Psoas muscle (tissue), 8 donors: ENCODE data around the gene TBC1D22A. TPM values are rescaled to one million over a fixed set of nuclear protein-coding genes. Genes with fewer than 3 reads are reported as not detected.

Source experiments
- ATAC-seq, 4 donors: fragments of 200-7000 bp; cut with Tn5 transposase; one replicate each; pipeline ENCODE4 v1.9.1; 2020; ENCODE audit warnings: moderate library complexity in 3 of 4, mild to moderate bottlenecking in 2 of 4
- DNase-seq, 2 donors: peaks; one replicate each; pipeline ENCODE4 v3.0.0-alpha.2; 2020
- H3K27ac ChIP-seq: fragments of 200-600 bp; one replicate; pipeline ENCODE4 v1.8.0; 2022
- H3K27me3 ChIP-seq, 3 donors: fragments of 200-600 bp in 1 of 3; one replicate each; pipeline versions ENCODE4 v1.6.1 to v1.8.0; 2013 to 2022; ENCODE audit warnings: low read length in 2 of 3, mild to moderate bottlenecking in 2 of 3, moderate library complexity in 1 of 3; ENCODE audit not compliant: insufficient read depth in 3 of 3
- H3K36me3 ChIP-seq, 2 donors: fragments of 200-600 bp in 1 of 2; one replicate each; pipeline versions ENCODE4 v1.6.1 to v1.8.0; 2013 to 2022; ENCODE audit warnings: low read depth in 1 of 2, mild to moderate bottlenecking in 1 of 2, moderate library complexity in 1 of 2; ENCODE audit not compliant: insufficient read depth in 1 of 2
- H3K4me1 ChIP-seq: fragments of 200-600 bp; one replicate; pipeline ENCODE4 v1.8.0; 2022
- H3K4me3 ChIP-seq: fragments of 200-600 bp; one replicate; pipeline ENCODE4 v1.8.0; 2022; ENCODE audit warnings: mild to moderate bottlenecking
- H3K9me3 ChIP-seq: fragments of 200-600 bp; one replicate; pipeline ENCODE4 v1.8.0; 2022
- WGBS, 3 donors: extraction: QIAGEN DNeasy Blood & Tissue Kit; methylation state at CpG; one replicate each; pipeline versions ENCODE4 v1.1.6 to v1.1.7; 2013; 5-methylcytosine and 5-hydroxymethylcytosine counted together
- intact Hi-C, 2 donors: fragments of 100-400 bp; cut with DNase I; formaldehyde crosslinking; loops; one replicate each; pipeline versions ENCODE4 v1.11.0 to v1.14.2; 2022
- polyA plus RNA-seq, 3 donors: library from polyadenylated mRNA; stranded (reverse); fragments of 200-250 nt; gene quantifications; one replicate each; pipeline ENCODE4 v1.2.3, GENCODE V29; 2013
- total RNA-seq, 4 donors: library from RNA; stranded (reverse); fragmentation: NEBNext Ultra II Directional in 2 of 4; extraction: Animal tissue kit (Norgen Biotek cat#: 25700) in 2 of 4; gene quantifications; one replicate each; pipeline versions ENCODE4 v1.2.1 to v1.2.4, GENCODE V29; 2021 to 2023
- TF ChIP-seq, protein P1 (sequence below): fragments of 200-600 bp; IDR thresholded peaks from one replicate; pipeline ENCODE4 v1.8.0; 2022; ENCODE audit warnings: antibody characterized with exemption
- donor health status: healthy with polysubstance abuse.
- donor health status: DM: no; HTN: no; CAD: no; lungs with moderate emphysema.
- donor health status: Bipolar disorder and iron deficiency.
- donor health status: healthy.
- donor health status: DM: yes; HTN: yes; CAD: no.
- donor health status: DM: no; HTN: no; CAD: no.
- donor health status: DM: no; HTN: no; CAD: no.
- donor health status: DM: yes; HTN: yes; CAD: no.

TBC1D22A gene
- total and polyA plus RNA-seq, 7 donors = 11.7 to 25.0 (median 18.9) TPM

DNA sequence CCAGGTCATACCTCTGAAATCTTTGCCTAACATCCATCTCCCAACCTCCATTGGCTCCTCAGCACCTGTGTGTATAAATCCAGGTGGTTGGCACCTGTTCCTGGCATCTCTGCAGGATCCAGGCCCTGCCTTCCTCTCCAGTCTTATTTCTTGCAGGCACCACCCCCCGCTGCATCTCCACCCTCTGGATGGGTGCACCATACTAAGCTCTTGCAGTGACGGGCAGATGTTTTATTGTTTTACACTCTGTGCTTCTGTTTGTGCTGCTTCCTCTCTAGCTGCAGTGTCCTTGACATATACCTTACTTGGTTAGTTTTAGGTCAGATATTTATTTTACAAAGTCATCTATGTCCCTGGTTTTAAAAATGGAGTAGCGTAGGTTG, 102.6 kb downstream of the TBC1D22A start:
- TF ChIP-seq, protein P1, sequence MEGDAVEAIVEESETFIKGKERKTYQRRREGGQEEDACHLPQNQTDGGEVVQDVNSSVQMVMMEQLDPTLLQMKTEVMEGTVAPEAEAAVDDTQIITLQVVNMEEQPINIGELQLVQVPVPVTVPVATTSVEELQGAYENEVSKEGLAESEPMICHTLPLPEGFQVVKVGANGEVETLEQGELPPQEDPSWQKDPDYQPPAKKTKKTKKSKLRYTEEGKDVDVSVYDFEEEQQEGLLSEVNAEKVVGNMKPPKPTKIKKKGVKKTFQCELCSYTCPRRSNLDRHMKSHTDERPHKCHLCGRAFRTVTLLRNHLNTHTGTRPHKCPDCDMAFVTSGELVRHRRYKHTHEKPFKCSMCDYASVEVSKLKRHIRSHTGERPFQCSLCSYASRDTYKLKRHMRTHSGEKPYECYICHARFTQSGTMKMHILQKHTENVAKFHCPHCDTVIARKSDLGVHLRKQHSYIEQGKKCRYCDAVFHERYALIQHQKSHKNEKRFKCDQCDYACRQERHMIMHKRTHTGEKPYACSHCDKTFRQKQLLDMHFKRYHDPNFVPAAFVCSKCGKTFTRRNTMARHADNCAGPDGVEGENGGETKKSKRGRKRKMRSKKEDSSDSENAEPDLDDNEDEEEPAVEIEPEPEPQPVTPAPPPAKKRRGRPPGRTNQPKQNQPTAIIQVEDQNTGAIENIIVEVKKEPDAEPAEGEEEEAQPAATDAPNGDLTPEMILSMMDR = no peak
- no peak for DNase-seq
- H3K4me3 ChIP-seq = no peak overlapping the region
- WGBS, 3 donors = 95 to 98% (median 98%) methylated on average over 3 of the region's 3 CpGs
- H3K9me3 ChIP-seq = no peaks in the 10 kb centered on the region
- no peak overlapping the region for H3K27ac ChIP-seq
- no peak for ATAC-seq
- intact Hi-C loops = no loop called here
- H3K36me3 ChIP-seq = no peaks in the 10 kb centered on the region
- H3K4me1 ChIP-seq = no peaks in the 10 kb centered on the region
- H3K27me3 ChIP-seq = no peaks in the 10 kb centered on the region

DNA sequence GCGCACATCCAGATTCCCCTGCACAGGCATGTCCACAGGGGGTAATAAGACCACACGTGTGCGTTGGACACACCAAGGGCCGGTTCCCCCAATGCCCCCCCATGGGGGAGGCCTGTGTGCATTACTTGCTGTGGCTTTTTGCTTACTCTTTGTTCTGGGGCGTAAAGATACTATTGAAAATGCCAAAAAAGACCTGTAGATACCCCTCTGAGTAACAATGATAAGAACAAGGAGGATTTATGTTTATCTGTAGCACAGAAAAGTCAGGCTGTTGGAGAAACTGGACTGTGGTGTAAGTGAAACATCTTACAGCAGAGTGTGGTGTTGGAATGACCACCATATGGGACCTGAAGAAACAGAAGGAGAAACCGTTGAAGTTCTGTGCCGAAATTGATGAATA, 103.2 kb downstream of the TBC1D22A start:
- 96 to 97% (median 97%) methylated on average over 7 of the region's 7 CpGs for WGBS, 3 donors
- H3K9me3 ChIP-seq = peaks cover 6% of the 10 kb centered on the region
- no peaks in the 10 kb centered on the region for H3K27me3 ChIP-seq
- no peak overlapping the region for H3K27ac ChIP-seq
- intact Hi-C loops = no loop called here
- TF ChIP-seq, protein P1 = no peak
- H3K36me3 ChIP-seq = no peaks in the 10 kb centered on the region
- no peaks in the 10 kb centered on the region for H3K4me1 ChIP-seq
- H3K4me3 ChIP-seq = no peak overlapping the region
- DNase-seq = no peak
- ATAC-seq = no peak

DNA sequence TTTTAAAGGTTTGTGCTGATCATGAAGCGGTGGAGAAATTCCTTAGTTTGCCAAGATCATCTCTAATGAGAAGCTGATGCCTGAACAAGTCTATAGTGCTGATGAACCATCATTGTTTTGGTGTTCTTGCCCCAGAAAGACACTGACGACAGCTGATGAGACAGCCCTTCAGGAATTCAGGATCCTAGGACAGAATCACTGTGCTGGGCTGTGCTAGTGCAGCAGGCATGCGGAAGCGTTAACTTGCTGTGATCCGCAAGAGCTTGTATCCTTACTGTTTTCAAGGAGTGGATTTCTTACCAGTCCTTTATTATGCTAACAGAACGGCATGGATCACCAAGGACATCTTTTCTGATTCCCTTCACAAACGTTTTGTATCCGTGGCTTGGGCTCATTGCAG, 104.1 kb downstream of the TBC1D22A start:
- ATAC-seq = no peak
- TF ChIP-seq, protein P1 = no peak
- H3K4me1 ChIP-seq = no peaks in the 10 kb centered on the region
- H3K4me3 ChIP-seq = no peak overlapping the region
- no peak overlapping the region for H3K27ac ChIP-seq
- no peaks in the 10 kb centered on the region for H3K36me3 ChIP-seq
- WGBS, 3 donors = 55 to 69% (median 63%) methylated on average over 8 of the region's 8 CpGs
- DNase-seq = no peak
- H3K27me3 ChIP-seq = no peaks in the 10 kb centered on the region
- intact Hi-C loops = no loop called here
- peaks cover 14% of the 10 kb centered on the region for H3K9me3 ChIP-seq

DNA sequence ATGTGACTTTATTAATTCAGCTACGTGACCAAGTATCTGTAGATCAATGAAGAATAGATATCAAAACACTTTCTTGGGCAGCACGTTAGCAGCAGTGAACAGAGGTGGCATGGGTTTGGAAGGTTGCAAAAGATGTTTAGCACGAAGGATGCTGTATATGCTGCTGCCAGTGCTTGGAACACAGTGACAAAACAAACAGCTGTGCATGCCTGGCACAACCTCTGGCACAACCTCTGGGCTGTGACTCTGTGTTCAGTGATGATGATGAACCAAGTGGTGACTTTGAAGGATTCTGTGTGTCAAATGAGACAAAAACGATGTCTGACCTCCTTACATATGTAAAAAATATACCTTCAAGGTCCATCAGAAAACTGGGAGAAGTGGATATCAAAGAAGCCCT, 104.7 kb downstream of the TBC1D22A start:
- Histone ChIP-seq H3K4me1 (no peaks in the 10 kb centered on the region), H3K27ac (no peak overlapping the region), H3K36me3 (no peaks in the 10 kb centered on the region), H3K9me3 (peaks cover 20% of the 10 kb centered on the region), H3K27me3 (no peaks in the 10 kb centered on the region), H3K4me3 (no peak overlapping the region)
- DNase-seq = no peak
- 48 to 61% (median 50%) methylated on average over 4 of the region's 4 CpGs for WGBS, 3 donors
- ATAC-seq = no peak
- TF ChIP-seq, protein P1 = no peak
- intact Hi-C loops = no loop called here

DNA sequence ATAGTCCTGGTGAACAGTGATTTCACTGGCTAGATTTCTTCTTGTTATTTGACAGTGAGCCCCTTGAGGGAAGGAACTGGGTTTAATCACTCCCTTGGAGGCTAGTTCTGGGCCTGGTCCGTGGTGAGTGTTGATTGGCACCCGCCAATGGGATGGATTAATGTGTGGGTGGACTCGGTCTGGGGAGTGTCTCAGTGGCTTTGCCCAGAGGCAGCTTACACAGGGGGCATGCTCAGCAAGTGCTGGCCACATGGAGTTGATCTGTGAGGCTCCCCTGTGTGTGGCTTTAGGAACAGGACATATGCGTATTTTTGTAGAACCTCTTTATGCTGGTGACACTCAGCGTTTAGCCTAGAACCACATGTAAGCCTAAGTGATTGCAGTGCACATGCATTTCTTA, 106.9 kb downstream of the TBC1D22A start:
- no peaks in the 10 kb centered on the region for H3K4me1 ChIP-seq
- peaks cover 27% of the 10 kb centered on the region for H3K9me3 ChIP-seq
- H3K27me3 ChIP-seq = no peaks in the 10 kb centered on the region
- DNase-seq (no peak), ATAC-seq (no peak)
- H3K4me3 ChIP-seq = no peak overlapping the region
- TF ChIP-seq, protein P1 = no peak
- intact Hi-C loops = no loop called here
- no peak overlapping the region for H3K27ac ChIP-seq
- WGBS, 3 donors = 76 to 86% (median 85%) methylated on average over 5 of the region's 5 CpGs
- H3K36me3 ChIP-seq = no peaks in the 10 kb centered on the region
